ENCODE data around the gene TRABD2B. TPM values are rescaled to one million over a fixed set of nuclear protein-coding genes. Genes with fewer than 3 reads are reported as not detected.
A peak's percentile ranks its signal among the peaks of the same experiment; 100 is the strongest.

TRABD2B gene
- total and polyA plus RNA-seq, 11 donors = 0.31 to 1.1 (median 0.80) TPM

- no peak overlapping the region for H3K4me3 ChIP-seq
- peaks cover 0 to 26% (median 7%) of the 10 kb centered on the region in 12 donors for H3K4me1 ChIP-seq
- TF ChIP-seq POLR2A (IDR thresholded peaks at IDR 0.05) (no peak), CTCF (IDR thresholded peaks at IDR 0.05) (no peak)
- peak; percentile 27 to 70 (median 49) for ATAC-seq
- H3K9me3 ChIP-seq = no peaks in the 10 kb centered on the region
- H3K27me3 ChIP-seq = no peaks in the 10 kb centered on the region
- no peak for DNase-seq
- H3K27ac ChIP-seq = no peak overlapping the region
- WGBS, 4 donors = 75 to 84% (median 78%) methylated on average over 5 of the region's 5 CpGs
- intact Hi-C loops (cut with DNase I) = no loop called here
- no peaks in the 10 kb centered on the region for H3K36me3 ChIP-seq
Measured at GRCh38 chr1:47875831-47876586, 121.2 kb downstream of the TRABD2B start.

GRCh38 chr1:47875036-47875435 is 122.1 kb downstream of the TRABD2B start:
- Histone ChIP-seq H3K27ac (no peak overlapping the region), H3K27me3 (no peaks in the 10 kb centered on the region), H3K4me1 (peaks cover 0 to 26% (median 7%) of the 10 kb centered on the region in 12 donors), H3K4me3 (no peak overlapping the region), H3K36me3 (no peaks in the 10 kb centered on the region), H3K9me3 (no peaks in the 10 kb centered on the region)
- WGBS, 4 donors = 62 to 85% (median 71%) methylated on average over 6 of the region's 6 CpGs
- intact Hi-C loops (cut with DNase I) = no loop called here
- DNase-seq (no peak), ATAC-seq (peak in 1 of 4 donors; percentile 22)
- TF ChIP-seq POLR2A (IDR thresholded peaks at IDR 0.05) (no peak), CTCF (IDR thresholded peaks at IDR 0.05) (no peak)

- intact Hi-C loops (cut with DNase I) = no loop called here
- 70 to 83% (median 81%) methylated on average over 6 of the region's 6 CpGs for WGBS, 4 donors
- ATAC-seq = no peak
Measured at GRCh38 chr1:47873337-47873736, 123.8 kb downstream of the TRABD2B start.

More at GRCh38 chr1:47873337-47873736, 123.8 kb downstream of the TRABD2B start:
- Histone ChIP-seq H3K4me1 (peaks cover 0 to 26% (median 7%) of the 10 kb centered on the region in 12 donors), H3K27me3 (no peaks in the 10 kb centered on the region), H3K27ac (no peak overlapping the region), H3K9me3 (no peaks in the 10 kb centered on the region), H3K36me3 (no peaks in the 10 kb centered on the region), H3K4me3 (no peak overlapping the region)
- DNase-seq = no peak
- no peak for TF ChIP-seq CTCF (IDR thresholded peaks at IDR 0.05)
- TF ChIP-seq POLR2A (IDR thresholded peaks at IDR 0.05) = no peak
